ENCODE measurements around the gene RALGPS2.

GRCh38 chr1:178926046-178926445 lies 201.0 kb downstream of the RALGPS2 start:
- TF ChIP-seq PURB (CRISPR knock-in tag; IDR thresholded peaks at IDR 0.05; ENCODE audit: low read depth): no peak
- no peak for TF ChIP-seq ZFX (CRISPR knock-in tag; IDR thresholded peaks at IDR 0.05)
- no peak for TF ChIP-seq TRIM24 (IDR thresholded peaks at IDR 0.05)
- no peak for TF ChIP-seq HCFC1 (IDR thresholded peaks at IDR 0.05; ENCODE audit: low read depth, low read length)
- TF ChIP-seq ZNF280A (IDR thresholded peaks at IDR 0.05; ENCODE audit: low read depth, partially characterized antibody): no peak
- TF ChIP-seq TAL1 (IDR thresholded peaks at IDR 0.05): no peak
- no peak for TF ChIP-seq POLR2A (conservative IDR thresholded peaks at IDR 0.05)
